Prostate gland (tissue), 2 donors: Measurements from ENCODE around the gene APBA1. TPM values are rescaled to one million over a fixed set of nuclear protein-coding genes. Genes with fewer than 3 reads are reported as not detected.

Experiments
- DNase-seq: peaks from one replicate; pipeline ENCODE4 v3.0.0-alpha.2; 2019; ENCODE audit warnings: low spot score
- H3K27ac ChIP-seq, 2 donors: fragments of 200-600 bp; sonication (generic); 2 replicates each; pipeline ENCODE4 v1.5.1; 2017 to 2019
- H3K27me3 ChIP-seq: fragments of 200-600 bp; sonication (generic); replicated peaks from 2 replicates; pipeline ENCODE4 v1.5.1; 2019; ENCODE audit not compliant: insufficient read depth
- H3K36me3 ChIP-seq, 2 donors: fragments of 200-600 bp; sonication (generic); 1 replicate in 1 of 2; 2 replicates in 1 of 2; pipeline versions ENCODE4 v1.5.1 to v1.8.1; 2017 to 2019
- H3K4me1 ChIP-seq: fragments of 200-600 bp; sonication (generic); replicated peaks from 2 replicates; pipeline ENCODE4 v1.5.1; 2019
- H3K4me3 ChIP-seq, 2 donors: fragments of 200-600 bp; sonication (generic); 2 replicates each; pipeline ENCODE4 v1.5.1; 2017 to 2019
- H3K9me3 ChIP-seq: fragments of 200-600 bp; sonication (generic); 2 replicates; pipeline ENCODE4 v1.5.1; 2017
- CTCF ChIP-seq, 4 experiments: fragments of 200-600 bp in 2 of 4; fragments of 450-650 bp in 2 of 4; sonication (generic) in 2 of 4; IDR thresholded peaks; 1 replicate in 3 of 4; 2 replicates in 1 of 4; pipeline ENCODE4 v1.5.1; 2016 to 2019; ENCODE audit warnings: antibody characterized with exemption in 4 of 4, mild to moderate bottlenecking in 2 of 4, moderate library complexity in 2 of 4
- POLR2A ChIP-seq: fragments of 450-650 bp; IDR thresholded peaks from one replicate; pipeline ENCODE4 v1.6.1; 2016; ENCODE audit warnings: antibody characterized with exemption, mild to moderate bottlenecking
- POLR2AphosphoS5 ChIP-seq: sonication (generic); formaldehyde crosslinking; IDR thresholded peaks from one replicate; pipeline ENCODE4 v1.6.1; 2017; ENCODE audit warnings: antibody characterized with exemption
- WGBS: methylation state at CpG from one replicate; pipeline ENCODE4 v1.1.5; 2018; 5-methylcytosine and 5-hydroxymethylcytosine counted together
- intact Hi-C: fragments of 100-400 bp; cut with DNase I; formaldehyde crosslinking; loops from one replicate; pipeline ENCODE4 v1.14.2; 2022
- total RNA-seq, 2 donors: library from RNA; depleted of rRNA; stranded (reverse); fragments of >200 nt; gene quantifications; one replicate each; pipeline ENCODE4 v1.1.0, GENCODE V29; 2016

APBA1 gene
- total RNA-seq, 2 donors from 2014 or later, result 2.2 to 7.5 TPM

DNA sequence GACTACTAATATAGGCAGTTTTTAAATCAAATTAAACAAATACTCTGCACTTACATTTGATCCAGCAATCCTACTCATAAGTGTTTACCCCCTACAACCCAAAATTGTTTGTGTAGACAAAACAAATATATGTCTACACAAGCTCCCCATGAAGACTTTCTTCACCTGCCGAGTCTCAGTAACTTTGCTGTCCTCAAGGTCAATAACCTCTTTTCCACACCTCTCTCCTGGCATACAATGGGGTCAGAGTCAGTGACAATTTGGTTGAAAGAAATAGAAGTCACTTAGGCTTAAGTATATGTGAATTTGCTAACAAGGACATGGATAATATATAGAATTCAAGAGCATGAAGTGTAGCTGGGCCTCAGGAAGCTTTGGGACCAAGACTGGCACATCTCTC is 29.1 kb downstream of the APBA1 start:
- Histone ChIP-seq H3K36me3 (no peaks in the 10 kb centered on the region), H3K9me3 (no peaks in the 10 kb centered on the region), H3K4me1 (no peaks in the 10 kb centered on the region), H3K27ac (no peak overlapping the region), H3K4me3 (no peak overlapping the region), H3K27me3 (no peaks in the 10 kb centered on the region)
- TF ChIP-seq POLR2AphosphoS5 (no peak), POLR2A (no peak), CTCF (IDR thresholded peaks at IDR 0.05) (no peak)
- no peak for DNase-seq
- intact Hi-C loops, result no loop called here
- 93% methylated on average over 1 of the region's 1 CpG for WGBS

GRCh38 chr9:69637817-69638200 is 34.4 kb downstream of the APBA1 start:
- no peak overlapping the region for H3K4me3 ChIP-seq
- no peaks in the 10 kb centered on the region for H3K27me3 ChIP-seq
- DNase-seq, result no peak
- no peaks in the 10 kb centered on the region for H3K4me1 ChIP-seq
- TF ChIP-seq CTCF (IDR thresholded peaks at IDR 0.05), result no peak
- no peak for TF ChIP-seq POLR2A
- TF ChIP-seq POLR2AphosphoS5, result no peak
- intact Hi-C loops, result no loop called here
- no peaks in the 10 kb centered on the region for H3K36me3 ChIP-seq
- H3K27ac ChIP-seq, result no peak overlapping the region
- no peaks in the 10 kb centered on the region for H3K9me3 ChIP-seq

GRCh38 chr9:69637193-69637816 is 34.9 kb downstream of the APBA1 start:
- Histone ChIP-seq H3K4me3 (no peak overlapping the region), H3K4me1 (no peaks in the 10 kb centered on the region), H3K27me3 (no peaks in the 10 kb centered on the region), H3K36me3 (no peaks in the 10 kb centered on the region), H3K9me3 (no peaks in the 10 kb centered on the region), H3K27ac (no peak overlapping the region)
- intact Hi-C loops, result no loop called here
- DNase-seq, result no peak
- TF ChIP-seq CTCF (IDR thresholded peaks at IDR 0.05), result no peak
- no peak for TF ChIP-seq POLR2A
- no peak for TF ChIP-seq POLR2AphosphoS5
- WGBS, result 89% methylated on average over 2 of the region's 2 CpGs

GRCh38 chr9:69633716-69634115 is 38.5 kb downstream of the APBA1 start:
- Histone ChIP-seq H3K27ac (no peak overlapping the region), H3K4me1 (no peaks in the 10 kb centered on the region), H3K9me3 (no peaks in the 10 kb centered on the region), H3K4me3 (no peak overlapping the region), H3K27me3 (no peaks in the 10 kb centered on the region), H3K36me3 (no peaks in the 10 kb centered on the region)
- 86% methylated on average over 1 of the region's 1 CpG for WGBS
- DNase-seq, result no peak
- no peak for TF ChIP-seq POLR2A
- TF ChIP-seq POLR2AphosphoS5, result no peak
- no peak for TF ChIP-seq CTCF (IDR thresholded peaks at IDR 0.05)
- intact Hi-C loops, result no loop called here

- H3K4me3 ChIP-seq, result no peak overlapping the region
- no peaks in the 10 kb centered on the region for H3K27me3 ChIP-seq
- H3K4me1 ChIP-seq, result no peaks in the 10 kb centered on the region
- TF ChIP-seq POLR2AphosphoS5 (no peak), POLR2A (no peak)
- H3K27ac ChIP-seq, result no peak overlapping the region
- H3K9me3 ChIP-seq, result no peaks in the 10 kb centered on the region
- H3K36me3 ChIP-seq, result no peaks in the 10 kb centered on the region
- no peak for DNase-seq
- 63% methylated on average over 3 of the region's 3 CpGs for WGBS
- intact Hi-C loops, result no loop called here
Measured at GRCh38 chr9:69632768-69633167, 39.4 kb downstream of the APBA1 start.
